ENCODE data around the gene LTBP1. TPM values are rescaled to one million over a fixed set of nuclear protein-coding genes. Genes with fewer than 3 reads are reported as not detected.

LTBP1 gene
- total RNA-seq, 2 donors from 2014 or later, result 19.4 to 23.1 TPM

DNA sequence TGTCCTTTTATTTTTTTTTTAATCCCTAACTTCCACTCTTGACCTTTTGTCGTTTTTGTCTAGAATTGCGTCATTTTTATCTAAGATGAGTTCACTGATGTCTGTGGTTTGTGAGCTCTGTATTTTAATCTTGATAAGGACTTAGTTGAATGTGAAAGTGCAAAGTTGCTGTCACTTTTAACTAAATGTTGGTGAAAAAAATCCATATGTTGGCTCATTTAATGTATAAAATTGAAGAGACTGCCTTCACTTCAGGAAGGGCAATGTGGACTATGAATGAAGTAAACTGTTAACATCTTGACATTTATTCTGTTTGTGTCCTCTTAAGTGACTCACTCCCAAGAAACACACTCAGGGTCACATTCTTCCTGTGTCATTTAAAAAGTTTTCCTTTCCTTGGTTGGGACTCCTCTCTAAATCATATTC lies 273.1 kb downstream of the LTBP1 start:
- no peak overlapping the region for H3K9ac ChIP-seq (ENCODE audit: low read depth in 2 of 2, low read length in 2 of 2)
- DNase-seq, result no peak

DNA sequence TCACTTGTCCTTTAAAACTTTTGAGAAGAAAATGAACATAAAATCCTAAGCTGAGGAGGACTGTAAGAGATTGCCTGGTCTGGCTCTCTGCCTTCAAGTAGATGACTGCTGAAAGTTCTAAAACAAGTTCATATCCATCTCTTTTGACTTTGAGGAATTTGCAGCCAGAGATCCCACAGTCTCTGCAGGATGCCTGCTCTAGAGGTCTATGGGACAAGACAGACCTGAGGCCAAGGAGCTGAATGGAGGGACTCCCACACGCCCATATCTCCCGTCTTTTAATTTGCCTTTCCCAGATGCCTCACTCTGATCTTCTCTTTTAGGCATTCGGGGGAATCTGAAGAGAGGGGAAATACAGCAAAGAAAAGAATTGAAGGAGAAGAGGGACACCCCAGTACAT lies 273.8 kb downstream of the LTBP1 start:
- H3K9me3 ChIP-seq, result no peaks in the 10 kb centered on the region
- no peak overlapping the region for H3K27ac ChIP-seq
- intact Hi-C loops (cut with DNase I), result no loop called here
- H3K27me3 ChIP-seq, result no peaks in the 10 kb centered on the region
- H3K36me3 ChIP-seq, result no peaks in the 10 kb centered on the region
- no peaks in the 10 kb centered on the region for H3K4me1 ChIP-seq
- H3K4me3 ChIP-seq, result no peak overlapping the region
- H3K9ac ChIP-seq (ENCODE audit: low read depth in 2 of 2, low read length in 2 of 2), result no peak overlapping the region
- TF ChIP-seq, protein P1, sequence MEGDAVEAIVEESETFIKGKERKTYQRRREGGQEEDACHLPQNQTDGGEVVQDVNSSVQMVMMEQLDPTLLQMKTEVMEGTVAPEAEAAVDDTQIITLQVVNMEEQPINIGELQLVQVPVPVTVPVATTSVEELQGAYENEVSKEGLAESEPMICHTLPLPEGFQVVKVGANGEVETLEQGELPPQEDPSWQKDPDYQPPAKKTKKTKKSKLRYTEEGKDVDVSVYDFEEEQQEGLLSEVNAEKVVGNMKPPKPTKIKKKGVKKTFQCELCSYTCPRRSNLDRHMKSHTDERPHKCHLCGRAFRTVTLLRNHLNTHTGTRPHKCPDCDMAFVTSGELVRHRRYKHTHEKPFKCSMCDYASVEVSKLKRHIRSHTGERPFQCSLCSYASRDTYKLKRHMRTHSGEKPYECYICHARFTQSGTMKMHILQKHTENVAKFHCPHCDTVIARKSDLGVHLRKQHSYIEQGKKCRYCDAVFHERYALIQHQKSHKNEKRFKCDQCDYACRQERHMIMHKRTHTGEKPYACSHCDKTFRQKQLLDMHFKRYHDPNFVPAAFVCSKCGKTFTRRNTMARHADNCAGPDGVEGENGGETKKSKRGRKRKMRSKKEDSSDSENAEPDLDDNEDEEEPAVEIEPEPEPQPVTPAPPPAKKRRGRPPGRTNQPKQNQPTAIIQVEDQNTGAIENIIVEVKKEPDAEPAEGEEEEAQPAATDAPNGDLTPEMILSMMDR (IDR thresholded peaks at IDR 0.05), result no peak
- no peak for DNase-seq

More for the DNA sequence above, 273.1 kb downstream of the LTBP1 start:
- no peaks in the 10 kb centered on the region for H3K27me3 ChIP-seq
- no peak overlapping the region for H3K27ac ChIP-seq
- H3K9me3 ChIP-seq, result no peaks in the 10 kb centered on the region
- intact Hi-C loops (cut with DNase I), result no loop called here
- H3K36me3 ChIP-seq, result no peaks in the 10 kb centered on the region
- TF ChIP-seq, protein P1 (IDR thresholded peaks at IDR 0.05), result no peak
- H3K4me1 ChIP-seq, result no peaks in the 10 kb centered on the region
- no peak overlapping the region for H3K4me3 ChIP-seq

GRCh38 chr2:33221046-33221784 lies 274.5 kb downstream of the LTBP1 start:
- no peak for DNase-seq
- Histone ChIP-seq H3K27me3 (no peaks in the 10 kb centered on the region), H3K4me3 (no peak overlapping the region), H3K9me3 (no peaks in the 10 kb centered on the region), H3K27ac (no peak overlapping the region), H3K4me1 (no peaks in the 10 kb centered on the region), H3K36me3 (no peaks in the 10 kb centered on the region), H3K9ac (ENCODE audit: low read depth in 2 of 2, low read length in 2 of 2) (no peak overlapping the region)
- intact Hi-C loops (cut with DNase I), result no loop called here
- TF ChIP-seq, protein P1 (IDR thresholded peaks at IDR 0.05), result no peak

GRCh38 chr2:33222309-33222708 lies 275.6 kb downstream of the LTBP1 start:
- intact Hi-C loops (cut with DNase I), result no loop called here
- Histone ChIP-seq H3K27me3 (no peaks in the 10 kb centered on the region), H3K4me1 (no peaks in the 10 kb centered on the region), H3K36me3 (no peaks in the 10 kb centered on the region), H3K9ac (ENCODE audit: low read depth in 2 of 2, low read length in 2 of 2) (no peak overlapping the region), H3K27ac (no peak overlapping the region), H3K4me3 (no peak overlapping the region), H3K9me3 (no peaks in the 10 kb centered on the region)
- TF ChIP-seq, protein P1 (IDR thresholded peaks at IDR 0.05), result no peak
- no peak for DNase-seq

DNA sequence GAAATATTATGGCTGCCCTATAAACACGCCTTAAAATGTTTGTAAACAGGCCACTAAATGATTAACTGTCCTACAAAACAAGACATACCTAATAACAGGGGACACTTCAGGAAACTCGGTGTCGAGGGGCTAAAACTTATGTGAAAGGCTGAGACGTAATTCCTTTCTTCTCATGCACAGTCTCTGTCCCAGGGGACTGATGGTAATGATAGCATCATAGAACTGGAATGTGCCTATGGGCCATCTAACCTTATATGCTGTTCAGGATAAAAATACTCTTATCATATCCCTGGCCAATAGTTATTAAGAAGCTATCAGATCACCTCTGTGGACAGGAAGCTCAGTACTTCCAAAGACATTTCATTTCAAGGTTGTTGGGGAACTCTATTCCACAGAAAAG lies 277.1 kb downstream of the LTBP1 start:
- intact Hi-C loops (cut with DNase I), result no loop called here
- Histone ChIP-seq H3K27ac (no peak overlapping the region), H3K4me1 (no peaks in the 10 kb centered on the region), H3K4me3 (no peak overlapping the region), H3K27me3 (no peaks in the 10 kb centered on the region), H3K9ac (ENCODE audit: low read depth in 2 of 2, low read length in 2 of 2) (no peak overlapping the region), H3K9me3 (no peaks in the 10 kb centered on the region), H3K36me3 (no peaks in the 10 kb centered on the region)
- TF ChIP-seq, protein P1 (IDR thresholded peaks at IDR 0.05), result no peak
- no peak for DNase-seq
